ENCODE measurements around the gene ALKBH7.

The ALKBH7 gene

GRCh38 chr19:6413291-6413690, 40.7 kb downstream of the ALKBH7 start:
- no peak for DNase-seq (ENCODE audit: extremely low read depth, low read depth)
- no peak for TF ChIP-seq CTCF (IDR thresholded peaks at IDR 0.05; ENCODE audit: low read depth, low read length, missing control alignments)

GRCh38 chr19:6413721-6414643, 41.4 kb downstream of the ALKBH7 start:
- no peak overlapping the region for H3K4me3 ChIP-seq (replicated peaks; ENCODE audit: low read depth, low read length)
- TF ChIP-seq CTCF (IDR thresholded peaks at IDR 0.05; ENCODE audit: low read depth, low read length, missing control alignments) = no peak
- DNase-seq (ENCODE audit: extremely low read depth, low read depth) = no peak

More at GRCh38 chr19:6413291-6413690, 40.7 kb downstream of the ALKBH7 start:
- no peak overlapping the region for H3K4me3 ChIP-seq (replicated peaks; ENCODE audit: low read depth, low read length)

GRCh38 chr19:6414793-6415590, 42.4 kb downstream of the ALKBH7 start:
- no peak for DNase-seq (ENCODE audit: extremely low read depth, low read depth)
- TF ChIP-seq CTCF (IDR thresholded peaks at IDR 0.05; ENCODE audit: low read depth, low read length, missing control alignments) = no peak
- H3K4me3 ChIP-seq (replicated peaks; ENCODE audit: low read depth, low read length) = no peak overlapping the region

GRCh38 chr19:6415591-6416190, 43.1 kb downstream of the ALKBH7 start:
- no peak for TF ChIP-seq CTCF (IDR thresholded peaks at IDR 0.05; ENCODE audit: low read depth, low read length, missing control alignments)
- no peak for DNase-seq (ENCODE audit: extremely low read depth, low read depth)
- no peak overlapping the region for H3K4me3 ChIP-seq (replicated peaks; ENCODE audit: low read depth, low read length)

GRCh38 chr19:6416658-6417405, 44.2 kb downstream of the ALKBH7 start:
- no peak overlapping the region for H3K4me3 ChIP-seq (replicated peaks; ENCODE audit: low read depth, low read length)
- TF ChIP-seq CTCF (IDR thresholded peaks at IDR 0.05; ENCODE audit: low read depth, low read length, missing control alignments) = no peak
- DNase-seq (ENCODE audit: extremely low read depth, low read depth) = no peak

Measured in HFF-Myc (cell line).